ENCODE results near the gene ACSL1. TPM values are rescaled to one million over a fixed set of nuclear protein-coding genes. Genes with fewer than 3 reads are reported as not detected.

ACSL1 gene
- total RNA-seq, 1 donor from 2014 or later = 4.3 TPM

DNA sequence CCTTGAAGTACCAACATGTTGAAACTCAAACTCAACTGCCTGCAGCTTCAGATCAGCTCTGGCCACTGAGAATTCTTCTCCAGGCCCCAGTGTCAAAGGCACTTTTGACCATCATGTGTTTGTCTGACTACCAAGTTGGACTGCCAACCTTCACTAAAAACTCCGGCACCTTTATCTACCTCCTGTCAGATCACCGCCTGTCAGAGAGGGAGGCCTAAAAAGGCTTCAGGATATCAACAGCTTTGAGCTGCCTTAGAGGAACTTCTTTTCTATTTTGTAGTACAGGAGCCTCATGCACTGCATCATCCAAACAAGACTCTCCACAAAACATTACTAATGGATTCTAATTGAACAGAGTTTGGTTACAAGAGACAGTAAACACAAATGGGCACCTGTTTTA, 2.8 kb downstream of the ACSL1 start:
- H3K4me3 Mint-ChIP-seq (ENCODE audit: unreplicated experiment) = no peak overlapping the region
- H3K36me3 Mint-ChIP-seq (ENCODE audit: low read depth, unreplicated experiment) = no peaks in the 10 kb centered on the region
- H3K27me3 Mint-ChIP-seq (ENCODE audit: unreplicated experiment) = peaks cover 19% of the 10 kb centered on the region
- H3K9me3 Mint-ChIP-seq (ENCODE audit: unreplicated experiment) = no peaks in the 10 kb centered on the region
- TF ChIP-seq, protein P1, sequence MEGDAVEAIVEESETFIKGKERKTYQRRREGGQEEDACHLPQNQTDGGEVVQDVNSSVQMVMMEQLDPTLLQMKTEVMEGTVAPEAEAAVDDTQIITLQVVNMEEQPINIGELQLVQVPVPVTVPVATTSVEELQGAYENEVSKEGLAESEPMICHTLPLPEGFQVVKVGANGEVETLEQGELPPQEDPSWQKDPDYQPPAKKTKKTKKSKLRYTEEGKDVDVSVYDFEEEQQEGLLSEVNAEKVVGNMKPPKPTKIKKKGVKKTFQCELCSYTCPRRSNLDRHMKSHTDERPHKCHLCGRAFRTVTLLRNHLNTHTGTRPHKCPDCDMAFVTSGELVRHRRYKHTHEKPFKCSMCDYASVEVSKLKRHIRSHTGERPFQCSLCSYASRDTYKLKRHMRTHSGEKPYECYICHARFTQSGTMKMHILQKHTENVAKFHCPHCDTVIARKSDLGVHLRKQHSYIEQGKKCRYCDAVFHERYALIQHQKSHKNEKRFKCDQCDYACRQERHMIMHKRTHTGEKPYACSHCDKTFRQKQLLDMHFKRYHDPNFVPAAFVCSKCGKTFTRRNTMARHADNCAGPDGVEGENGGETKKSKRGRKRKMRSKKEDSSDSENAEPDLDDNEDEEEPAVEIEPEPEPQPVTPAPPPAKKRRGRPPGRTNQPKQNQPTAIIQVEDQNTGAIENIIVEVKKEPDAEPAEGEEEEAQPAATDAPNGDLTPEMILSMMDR (IDR thresholded peaks at IDR 0.05; ENCODE audit: unreplicated experiment) = no peak
- no peak overlapping the region for H3K27ac Mint-ChIP-seq (ENCODE audit: unreplicated experiment)
- no peaks in the 10 kb centered on the region for H3K4me1 Mint-ChIP-seq (ENCODE audit: unreplicated experiment)
- no peak for DNase-seq (ENCODE audit: low spot score)

DNA sequence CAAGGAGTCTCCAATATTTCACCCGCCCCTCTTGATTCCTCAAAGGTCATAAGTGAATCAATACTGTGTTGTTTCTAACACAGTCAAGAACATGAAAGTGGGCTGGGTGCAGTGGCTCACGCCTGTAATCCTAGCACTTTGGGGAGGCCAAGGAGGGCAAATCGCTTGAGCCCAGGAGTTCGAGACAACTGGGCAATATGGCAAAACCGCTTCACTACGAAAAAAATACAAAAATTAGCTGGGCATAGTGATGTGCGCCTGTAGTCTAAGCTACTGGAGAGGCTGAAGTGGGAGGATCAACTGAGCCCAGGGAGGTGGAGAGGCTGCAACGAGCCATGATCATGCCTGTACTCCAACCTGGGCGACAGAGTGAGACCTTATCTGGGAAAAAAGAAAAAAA, 3.4 kb downstream of the ACSL1 start:
- TF ChIP-seq, protein P1 (IDR thresholded peaks at IDR 0.05; ENCODE audit: unreplicated experiment) = no peak

DNA sequence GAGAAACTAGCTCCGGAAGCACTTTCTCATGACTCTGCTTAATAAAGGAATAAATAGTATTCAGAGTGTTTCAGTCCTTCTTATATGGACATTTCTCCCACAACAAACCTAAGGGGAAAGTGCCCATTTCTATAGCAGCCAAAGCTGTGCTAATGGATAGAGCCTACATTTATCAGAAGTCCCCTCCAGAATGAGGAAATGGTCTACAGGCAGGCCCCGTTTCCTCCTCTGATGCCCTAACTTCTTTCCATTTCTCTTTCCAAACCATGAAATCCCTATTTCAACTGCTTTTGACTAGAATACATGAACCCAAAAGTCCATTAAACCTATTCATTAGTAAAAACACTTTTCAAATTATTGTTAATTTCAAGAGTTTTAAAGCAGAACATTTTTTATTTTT, 4.5 kb downstream of the ACSL1 start:
- H3K4me3 Mint-ChIP-seq (ENCODE audit: unreplicated experiment) = no peak overlapping the region
- H3K4me1 Mint-ChIP-seq (ENCODE audit: unreplicated experiment) = no peaks in the 10 kb centered on the region
- no peaks in the 10 kb centered on the region for H3K36me3 Mint-ChIP-seq (ENCODE audit: low read depth, unreplicated experiment)
- H3K27ac Mint-ChIP-seq (ENCODE audit: unreplicated experiment) = no peak overlapping the region
- DNase-seq (ENCODE audit: low spot score) = no peak
- peaks cover 6% of the 10 kb centered on the region for H3K27me3 Mint-ChIP-seq (ENCODE audit: unreplicated experiment)
- H3K9me3 Mint-ChIP-seq (ENCODE audit: unreplicated experiment) = no peaks in the 10 kb centered on the region
- TF ChIP-seq, protein P1 (IDR thresholded peaks at IDR 0.05; ENCODE audit: unreplicated experiment) = no peak

More for the DNA sequence above, 3.4 kb downstream of the ACSL1 start:
- Mint-ChIP-seq H3K9me3 (ENCODE audit: unreplicated experiment) (no peaks in the 10 kb centered on the region), H3K27me3 (ENCODE audit: unreplicated experiment) (peaks cover 15% of the 10 kb centered on the region), H3K27ac (ENCODE audit: unreplicated experiment) (no peak overlapping the region), H3K36me3 (ENCODE audit: low read depth, unreplicated experiment) (no peaks in the 10 kb centered on the region), H3K4me3 (ENCODE audit: unreplicated experiment) (no peak overlapping the region), H3K4me1 (ENCODE audit: unreplicated experiment) (no peaks in the 10 kb centered on the region)
- DNase-seq (ENCODE audit: low spot score) = no peak

DNA sequence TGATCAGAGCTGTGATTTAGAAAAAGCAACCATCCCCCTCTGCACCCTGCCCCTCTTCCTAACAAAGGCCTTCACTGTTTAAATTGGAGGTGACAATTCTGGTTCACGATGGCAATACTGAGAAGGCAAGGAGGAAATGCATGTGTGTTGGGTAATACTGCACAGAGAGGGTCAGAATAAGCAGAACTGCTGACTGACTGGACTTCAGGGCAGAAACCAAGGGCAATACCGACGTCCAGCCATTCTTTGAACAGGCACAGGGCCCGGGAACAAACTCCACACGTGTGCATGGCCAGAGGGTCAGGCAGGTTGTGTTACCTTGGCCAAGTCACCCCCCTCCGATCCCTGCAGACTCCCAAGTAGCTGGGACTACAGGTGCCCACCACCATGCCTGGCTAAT, 6.0 kb downstream of the ACSL1 start:
- Mint-ChIP-seq H3K36me3 (ENCODE audit: low read depth, unreplicated experiment) (no peaks in the 10 kb centered on the region), H3K4me3 (ENCODE audit: unreplicated experiment) (no peak overlapping the region), H3K4me1 (ENCODE audit: unreplicated experiment) (no peaks in the 10 kb centered on the region), H3K27me3 (ENCODE audit: unreplicated experiment) (peaks cover 4% of the 10 kb centered on the region), H3K27ac (ENCODE audit: unreplicated experiment) (no peak overlapping the region), H3K9me3 (ENCODE audit: unreplicated experiment) (no peaks in the 10 kb centered on the region)
- TF ChIP-seq, protein P1 (IDR thresholded peaks at IDR 0.05; ENCODE audit: unreplicated experiment) = no peak
- DNase-seq (ENCODE audit: low spot score) = no peak

DNA sequence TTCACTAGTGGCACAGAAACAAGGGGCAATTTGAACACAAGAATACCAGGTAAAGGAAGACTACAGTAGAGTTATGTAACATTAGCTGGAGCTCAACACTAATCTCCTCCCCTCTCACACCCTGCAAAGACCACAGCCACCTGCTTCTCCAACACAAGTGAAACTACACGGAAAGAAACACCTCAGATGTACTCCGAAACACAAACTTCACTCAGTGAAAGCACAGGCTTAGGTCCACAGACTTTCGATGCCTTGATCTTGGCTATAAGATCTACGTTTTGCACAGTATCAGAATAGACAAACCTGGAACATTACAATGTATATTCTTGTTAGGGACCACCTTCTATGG, 7.6 kb downstream of the ACSL1 start:
- H3K9me3 Mint-ChIP-seq (ENCODE audit: unreplicated experiment) = no peaks in the 10 kb centered on the region

More for the DNA sequence above, 7.6 kb downstream of the ACSL1 start:
- TF ChIP-seq, protein P1 (IDR thresholded peaks at IDR 0.05; ENCODE audit: unreplicated experiment) = no peak
- H3K36me3 Mint-ChIP-seq (ENCODE audit: low read depth, unreplicated experiment) = no peaks in the 10 kb centered on the region
- peaks cover 2% of the 10 kb centered on the region for H3K4me1 Mint-ChIP-seq (ENCODE audit: unreplicated experiment)
- peaks cover 1% of the 10 kb centered on the region for H3K27me3 Mint-ChIP-seq (ENCODE audit: unreplicated experiment)
- no peak overlapping the region for H3K27ac Mint-ChIP-seq (ENCODE audit: unreplicated experiment)
- no peak for DNase-seq (ENCODE audit: low spot score)
- no peak overlapping the region for H3K4me3 Mint-ChIP-seq (ENCODE audit: unreplicated experiment)
